ENCODE data around the gene HAUS3. TPM values are rescaled to one million over a fixed set of nuclear protein-coding genes. Genes with fewer than 3 reads are reported as not detected.

Gene HAUS3
- total and polyA plus RNA-seq, 2 of the 13 experiments (the other 11 are each of a cell fraction or from before 2014, with no cell fraction given): 3.9 to 12.6 TPM

DNA sequence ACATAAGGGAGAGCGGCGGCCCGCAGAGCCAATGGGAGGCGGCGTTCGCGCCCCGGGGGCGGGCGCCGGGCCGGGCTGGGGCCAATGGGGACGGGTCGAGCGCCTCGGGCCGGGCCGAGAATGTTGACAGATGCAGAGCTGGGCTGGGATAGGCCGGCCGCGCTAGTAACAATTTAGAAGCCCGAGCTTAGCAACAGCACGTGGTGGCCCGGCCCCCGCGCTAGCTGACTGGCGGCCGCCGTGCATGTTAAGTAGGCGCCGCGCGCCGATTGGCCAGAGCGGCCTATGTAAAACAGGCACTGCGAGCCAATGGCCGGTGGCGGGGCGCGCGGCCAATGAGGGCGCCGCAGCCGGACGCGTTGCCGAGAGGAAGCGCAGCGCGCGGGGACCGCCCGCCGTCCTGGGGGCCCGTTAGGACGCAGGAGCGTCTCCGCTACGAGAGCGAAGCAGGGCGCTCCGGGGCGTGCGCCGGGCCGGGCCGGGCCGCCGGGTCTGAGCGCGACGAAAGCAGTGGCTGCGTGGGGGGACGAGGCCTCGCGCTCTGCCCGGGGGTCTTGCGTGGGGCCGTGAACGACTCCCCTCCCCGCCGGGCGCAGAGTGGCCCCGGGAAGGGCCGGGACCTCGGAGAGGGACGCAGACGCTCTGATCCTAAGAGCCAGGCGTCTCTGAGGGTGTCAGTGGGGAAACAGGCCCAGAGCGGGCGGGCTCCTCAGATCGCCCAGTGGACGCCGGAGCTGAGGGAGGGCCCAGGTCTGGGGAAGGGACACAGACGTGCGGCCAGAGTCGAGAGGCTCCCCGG, 20.4 kb upstream of the HAUS3 start (continued):
- no peak for TF ChIP-seq ZNF326 (CRISPR knock-in tag; IDR thresholded peaks at IDR 0.05; ENCODE audit: borderline replicate concordance)
- TF ChIP-seq GTF3A (CRISPR knock-in tag; conservative IDR thresholded peaks at IDR 0.05): peak; percentile 85; the same call in 1 of the 2 replicates
- TF ChIP-seq ZNF660 (CRISPR knock-in tag; IDR thresholded peaks at IDR 0.05; ENCODE audit: borderline replicate concordance, low read depth): no peak
- TF ChIP-seq MIER2 (CRISPR knock-in tag; IDR thresholded peaks at IDR 0.05): no peak
- no peak for TF ChIP-seq XRCC5 (optimal IDR thresholded peaks at IDR 0.05; ENCODE audit: low read length)
- no peak for TF ChIP-seq ZNF3 (CRISPR knock-in tag; IDR thresholded peaks at IDR 0.05)
- no peak for TF ChIP-seq ZNF841 (CRISPR knock-in tag; IDR thresholded peaks at IDR 0.05; ENCODE audit: borderline replicate concordance)
- no peak for TF ChIP-seq AHR (CRISPR knock-in tag; IDR thresholded peaks at IDR 0.05)
- TF ChIP-seq ZMYM4 (CRISPR knock-in tag; IDR thresholded peaks at IDR 0.05): peak; percentile 81
- TF ChIP-seq FOXK1 (CRISPR knock-in tag; IDR thresholded peaks at IDR 0.05; ENCODE audit: borderline replicate concordance, low read depth): no peak; the same call in 1 of the 2 replicates
- peak; percentile 34; the same call in 1 of the 2 replicates for TF ChIP-seq KAT7 (CRISPR knock-in tag; IDR thresholded peaks at IDR 0.05; ENCODE audit: borderline replicate concordance)
- TF ChIP-seq JUNB (CRISPR knock-in tag; IDR thresholded peaks at IDR 0.05; ENCODE audit: borderline replicate concordance): no peak
- no peak for TF ChIP-seq TRAFD1 (CRISPR knock-in tag; IDR thresholded peaks at IDR 0.05; ENCODE audit: borderline replicate concordance)
- no peak for TF ChIP-seq FOXP1 (IDR thresholded peaks at IDR 0.05)
- no peak for TF ChIP-seq FOXP1 (CRISPR knock-in tag; IDR thresholded peaks at IDR 0.05)
- TF ChIP-seq NR2F6 (IDR thresholded peaks at IDR 0.05): no peak
- no peak for TF ChIP-seq NR2F6 (CRISPR knock-in tag; IDR thresholded peaks at IDR 0.05)
- TF ChIP-seq ZBTB40 (IDR thresholded peaks at IDR 0.05): no peak
- no peak for TF ChIP-seq ZBTB40 (CRISPR knock-in tag; IDR thresholded peaks at IDR 0.05)
- TF ChIP-seq ZNF614 (CRISPR knock-in tag; IDR thresholded peaks at IDR 0.05; ENCODE audit: borderline replicate concordance): 0 out of 2 replicates have a peak, but pooled peaks have one; percentile 16
- TF ChIP-seq ZNF720 (CRISPR knock-in tag; IDR thresholded peaks at IDR 0.05): no peak
- TF ChIP-seq ZNF543 (CRISPR knock-in tag; IDR thresholded peaks at IDR 0.05): peak; percentile 64; the same call in 1 of the 2 replicates
- no peak for TF ChIP-seq NBN (conservative IDR thresholded peaks at IDR 0.05)

Data from HepG2 (cell line).